Skin of body (tissue), 2 donors: ENCODE measurements around the gene HOMER2. TPM values are rescaled to one million over a fixed set of nuclear protein-coding genes. Genes with fewer than 3 reads are reported as not detected.
"Not testable (repeated sequence)": the region's sequence is repeated elsewhere in the genome, so short reads cannot be mapped to it uniquely, and the experiment has no call there.

Experiments used
- DNase-seq: peaks from one replicate; lab custom pipeline; 2025; lab: John Stamatoyannopoulos, UW
- total RNA-seq: library from RNA; depleted of rRNA; stranded (reverse); fragments of >200 nt; gene quantifications from one replicate; pipeline ENCODE4 v1.2.3, GENCODE V29; 2014

The HOMER2 gene
- total RNA-seq, 1 donor from 2014 or later: 16.8 TPM

DNA sequence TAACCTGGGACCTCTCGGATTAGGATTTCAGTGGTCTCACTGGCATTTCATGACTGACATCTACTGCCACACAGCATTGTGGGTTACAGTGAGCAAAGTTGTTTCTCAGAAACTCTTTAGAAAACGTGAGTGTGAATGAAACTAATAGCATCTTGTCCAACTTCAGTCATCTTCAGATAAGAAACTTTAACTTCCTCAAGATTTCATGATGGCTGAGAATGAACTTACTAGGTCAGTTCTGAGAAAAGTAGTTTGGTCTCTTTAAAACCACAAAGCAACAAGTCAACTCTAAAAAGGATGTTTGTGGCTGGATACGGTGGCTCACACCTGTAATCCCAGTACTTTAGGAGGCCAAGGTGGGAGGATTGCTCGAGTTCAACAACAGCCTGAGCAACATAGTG is 14.2 kb upstream of the HOMER2 start:
- DNase-seq: no peak

DNA sequence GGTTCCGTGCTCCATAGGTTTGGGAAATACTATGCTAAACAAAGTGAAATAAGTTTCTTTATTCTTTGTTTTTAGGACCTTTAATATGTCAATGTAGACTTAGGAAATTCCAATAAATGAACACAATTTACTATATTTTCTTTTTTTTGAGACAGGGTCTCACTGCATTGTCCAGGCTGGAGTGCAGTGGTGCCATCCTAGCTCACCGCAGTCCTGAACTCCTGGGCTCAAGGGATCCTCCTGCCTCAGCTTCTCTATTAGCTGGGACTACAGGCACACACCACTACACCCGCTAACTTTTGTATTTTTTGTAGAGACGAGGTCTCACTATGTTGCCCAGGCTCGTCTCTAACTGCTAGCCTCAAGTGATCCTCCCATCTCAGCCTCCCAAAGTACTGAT is 12.4 kb upstream of the HOMER2 start:
- no peak for DNase-seq

DNA sequence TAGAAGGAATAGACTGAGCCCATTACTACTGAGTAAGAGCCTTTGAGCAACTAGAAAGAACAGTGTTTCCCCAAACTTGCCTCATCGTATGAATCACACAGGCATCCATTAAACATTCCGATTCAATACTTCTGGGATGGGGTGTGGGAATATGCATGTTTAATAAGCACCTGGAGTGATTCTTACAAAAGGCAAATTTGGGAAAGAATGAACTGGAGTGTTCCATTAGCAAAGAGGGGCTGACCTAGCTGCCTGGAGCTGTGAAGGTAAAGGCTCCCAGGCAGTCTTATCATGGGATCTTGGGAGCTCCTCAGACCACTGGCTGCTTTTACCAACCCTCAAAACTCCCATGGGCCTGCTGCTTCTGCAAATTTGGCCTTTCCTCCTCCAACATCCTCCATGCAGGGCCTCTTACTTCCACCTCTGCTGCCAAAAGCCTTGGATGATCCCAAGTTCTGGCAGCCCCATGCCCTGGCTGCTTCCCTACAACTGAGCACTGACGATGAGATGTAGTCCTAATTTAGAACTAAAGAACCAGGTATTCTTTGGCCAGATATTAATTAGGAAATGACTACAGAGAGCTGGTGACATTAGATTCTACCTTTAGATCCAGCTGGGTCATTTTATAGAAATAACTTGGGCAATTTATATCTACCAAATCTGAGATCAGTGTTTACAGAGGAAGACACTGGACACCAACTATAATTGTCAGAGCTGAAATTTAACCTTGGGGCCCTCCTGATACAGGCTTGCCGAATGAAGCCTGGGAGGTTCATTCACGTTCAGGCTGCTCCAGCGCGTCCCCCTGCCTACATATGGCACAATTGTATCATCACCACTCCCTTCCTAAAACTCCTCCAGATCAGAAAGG is 11.2 kb upstream of the HOMER2 start:
- DNase-seq: no peak

DNA sequence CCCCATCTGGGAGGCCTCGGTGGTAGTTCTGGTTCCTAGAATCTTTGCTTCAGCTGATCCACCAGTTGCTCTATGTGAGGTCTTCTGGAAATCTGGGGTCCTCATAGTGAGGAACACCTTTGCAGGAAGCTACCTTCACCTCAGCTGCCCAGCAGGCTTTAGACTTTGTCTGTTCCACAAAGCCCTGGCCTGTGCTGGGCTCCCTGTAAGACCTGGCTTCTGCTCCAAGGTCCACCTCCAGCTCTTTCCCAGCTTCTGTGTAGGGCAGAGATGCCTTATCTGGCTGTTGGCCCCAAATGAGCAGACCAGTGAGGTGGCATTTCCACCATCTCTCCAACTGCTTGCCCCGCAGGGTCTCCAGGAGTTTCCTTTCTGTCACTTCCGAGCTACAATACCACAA is 8.2 kb upstream of the HOMER2 start:
- DNase-seq: no peak

DNA sequence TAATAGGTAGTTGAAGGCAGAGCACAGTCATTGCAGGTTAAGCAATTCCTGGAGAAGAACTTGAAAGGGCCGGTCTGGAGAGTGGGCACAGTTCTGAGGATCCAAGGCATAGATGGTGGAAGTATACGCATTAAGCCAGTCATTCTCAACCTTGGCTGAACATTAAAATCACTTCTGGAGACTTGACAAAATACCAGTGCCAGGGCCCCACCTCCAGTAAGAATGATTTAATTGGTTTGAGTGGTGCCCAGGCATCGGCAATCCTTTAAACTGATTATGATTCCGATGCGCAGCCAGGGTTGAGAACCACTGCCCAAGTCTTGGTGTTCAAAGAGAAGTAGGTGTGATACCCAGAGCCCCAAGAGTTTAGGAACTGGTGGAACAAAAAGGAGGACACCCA is 6.9 kb upstream of the HOMER2 start:
- DNase-seq: no peak

DNA sequence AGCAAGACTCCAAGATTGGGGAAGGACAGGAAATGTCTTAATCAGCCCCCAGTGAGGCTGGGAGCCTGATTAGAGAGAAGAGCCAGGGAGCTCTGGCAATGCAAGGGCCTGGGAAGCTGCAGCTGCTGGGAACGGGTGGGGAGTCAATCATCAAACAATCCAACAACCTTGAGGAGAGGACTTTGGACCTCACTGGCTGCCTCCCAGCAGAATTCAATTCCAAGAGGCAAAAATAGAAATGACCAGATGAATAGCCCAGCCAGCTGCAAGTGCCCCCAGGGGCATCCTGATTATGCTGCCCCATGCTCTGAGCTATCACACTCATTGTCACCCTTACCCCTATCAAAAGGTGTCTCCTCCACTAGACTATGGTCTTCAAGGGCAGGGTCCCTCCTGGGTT is 6.1 kb upstream of the HOMER2 start:
- no peak for DNase-seq

DNA sequence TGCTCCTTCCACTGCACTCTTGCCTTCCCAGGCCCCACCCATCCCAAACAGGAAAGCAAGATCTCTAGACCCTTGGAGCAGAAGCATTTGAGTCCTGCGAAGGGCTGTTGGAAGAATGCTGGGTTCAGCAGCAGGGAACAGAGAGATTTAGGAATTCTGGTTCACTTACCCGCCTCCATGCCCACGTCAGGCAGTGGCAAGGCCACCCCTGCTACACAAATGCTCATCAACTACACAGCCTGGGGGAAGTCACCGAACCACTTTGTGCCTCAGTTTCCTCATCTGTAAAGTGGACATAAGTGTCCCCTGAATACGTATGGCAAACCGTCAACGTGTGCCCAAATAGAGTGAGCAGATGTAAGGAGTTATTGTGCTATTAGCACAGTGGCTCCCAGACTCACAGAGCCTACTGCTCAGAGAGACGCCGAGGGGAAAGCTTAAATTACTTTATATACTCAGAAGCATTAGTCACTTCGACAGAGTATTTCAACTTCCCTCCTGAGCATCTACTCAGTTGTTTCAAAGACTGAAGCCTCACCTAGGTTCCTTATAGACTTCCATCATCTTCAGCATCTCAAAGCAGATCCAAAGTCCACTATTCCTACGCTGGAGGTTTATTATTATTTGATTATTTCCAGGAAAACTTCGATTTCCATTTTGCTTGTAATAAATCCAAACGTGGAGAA is 905 bp downstream of the HOMER2 start:
- DNase-seq: no peak

DNA sequence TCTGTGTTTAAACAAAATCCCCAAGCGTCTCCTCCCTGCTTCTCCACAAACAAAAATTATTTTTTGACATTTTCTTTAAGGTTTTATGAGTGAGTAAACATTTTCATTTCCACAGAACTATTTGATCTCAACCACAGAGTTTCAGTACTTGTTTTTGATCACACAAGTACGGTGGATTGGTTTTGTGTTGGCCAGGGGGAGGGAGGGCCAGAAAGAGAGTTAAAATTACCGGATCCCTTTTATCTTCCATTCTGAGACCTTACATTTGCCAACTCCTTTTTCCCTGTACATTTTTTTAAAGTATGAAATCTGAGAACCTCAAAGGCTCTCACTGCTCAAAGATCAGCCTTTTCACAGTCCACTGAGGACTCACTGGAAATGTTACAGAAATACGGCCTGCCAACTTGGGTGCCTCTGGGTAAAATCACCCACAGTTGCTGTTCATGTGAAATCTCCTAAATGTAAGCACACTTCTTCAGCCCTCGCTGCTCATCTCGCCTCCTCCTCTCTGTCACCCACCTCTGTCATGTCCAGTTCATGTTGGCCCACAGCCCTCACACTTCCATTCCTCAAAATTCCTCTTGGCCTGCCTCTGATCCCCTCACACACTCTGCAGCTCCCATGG is 1.7 kb downstream of the HOMER2 start:
- DNase-seq: no peak

DNA sequence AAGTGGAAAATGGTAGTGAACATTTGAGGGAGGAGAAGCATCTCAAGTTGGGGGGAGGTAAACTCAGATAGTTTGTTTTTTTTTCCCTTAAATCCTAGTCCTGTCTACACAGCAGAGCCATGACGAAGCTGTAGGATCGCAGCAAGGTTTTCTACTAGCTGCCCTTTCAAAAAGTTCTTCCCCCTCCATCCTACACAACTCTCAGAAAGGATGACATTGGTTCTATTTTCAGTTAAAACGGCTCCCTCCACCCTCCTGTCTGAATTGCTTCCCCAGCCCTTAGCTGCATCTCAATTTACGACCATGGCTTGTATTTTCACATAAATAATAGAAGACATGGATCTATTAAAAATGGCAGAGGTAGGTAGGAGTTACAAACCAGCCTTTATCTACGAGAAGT is 2.2 kb downstream of the HOMER2 start:
- no peak for DNase-seq

DNA sequence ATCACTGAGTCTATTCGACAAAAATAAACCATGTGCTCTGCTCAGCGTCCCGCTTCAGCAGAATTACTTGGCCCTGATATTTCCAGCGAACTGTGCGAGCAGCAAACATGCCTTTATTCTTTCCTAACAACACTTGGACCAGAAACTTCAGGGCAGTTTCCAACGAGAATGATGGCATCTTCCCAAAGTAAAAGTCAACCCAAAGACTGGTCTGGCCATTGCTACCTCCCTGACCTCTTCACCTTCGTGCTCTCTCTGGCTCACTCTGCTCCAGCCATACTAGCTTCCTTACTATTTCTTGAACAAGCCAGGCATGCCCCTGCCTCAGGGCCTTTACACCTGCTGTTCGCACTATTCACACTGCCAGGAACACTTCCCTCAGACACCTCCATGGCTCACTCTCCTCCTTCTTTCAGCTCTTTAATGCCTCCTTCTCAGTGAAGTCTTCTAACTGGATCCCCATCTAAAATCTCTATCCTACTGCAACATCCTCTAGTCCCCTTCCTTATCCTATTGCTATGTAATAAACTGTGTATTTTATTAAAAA is 6.3 kb downstream of the HOMER2 start:
- no peak for DNase-seq

DNA sequence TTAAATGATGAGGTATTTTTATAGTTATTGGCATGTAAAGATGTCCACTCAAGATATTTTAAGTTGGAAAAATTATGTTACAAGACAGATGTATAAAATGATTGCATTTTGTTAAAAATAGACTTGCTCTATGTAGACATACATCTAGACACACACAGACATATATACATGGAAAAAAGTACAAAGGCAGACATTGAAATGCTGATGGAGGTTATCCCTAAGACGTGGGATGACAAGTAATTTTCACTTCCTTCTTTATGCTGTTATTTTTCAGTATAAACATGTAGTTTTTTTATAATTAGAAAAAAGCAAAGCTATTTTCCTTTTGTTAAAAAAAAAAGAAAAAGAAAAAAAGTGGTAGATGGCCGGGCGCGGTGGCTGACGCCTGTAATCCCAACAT is 7.2 kb downstream of the HOMER2 start:
- DNase-seq: no peak

DNA sequence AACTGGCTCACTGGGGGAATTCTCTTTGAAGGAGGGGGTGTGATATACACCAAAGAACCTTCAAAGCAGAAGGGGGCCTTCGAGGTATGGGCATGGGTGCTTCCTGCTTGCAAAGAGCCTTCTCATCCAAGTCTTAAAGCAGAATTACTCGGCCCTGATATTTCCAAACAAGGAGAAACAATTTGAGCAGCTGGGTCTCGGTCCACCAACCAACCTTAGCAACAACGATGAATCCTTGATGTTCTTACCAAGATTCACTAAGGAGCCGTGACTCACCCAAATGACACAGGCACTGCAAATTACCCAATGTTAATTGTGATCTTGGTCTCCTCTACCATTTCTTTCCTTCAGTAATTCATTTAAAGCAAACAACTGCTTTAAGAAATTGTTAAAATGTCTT is 7.7 kb downstream of the HOMER2 start:
- no peak for DNase-seq

DNA sequence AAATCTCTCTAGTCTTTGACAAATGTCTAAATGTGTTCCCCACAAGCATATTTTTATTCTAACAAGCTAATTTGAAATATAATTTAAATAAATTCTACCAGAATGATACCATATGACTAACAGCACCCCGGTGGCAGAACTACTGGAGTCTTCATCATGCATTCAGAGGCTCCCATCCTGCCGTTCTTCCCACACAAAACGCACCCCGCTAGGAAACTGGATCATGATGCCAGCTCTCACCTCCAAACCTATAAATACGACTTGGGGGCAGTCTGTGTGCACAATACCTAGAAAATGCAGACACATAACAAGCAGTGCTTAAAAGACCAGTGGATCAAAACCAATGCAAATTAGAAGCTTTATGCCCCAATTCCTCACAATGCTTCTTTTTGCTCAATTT is 8.5 kb downstream of the HOMER2 start:
- DNase-seq: no peak

DNA sequence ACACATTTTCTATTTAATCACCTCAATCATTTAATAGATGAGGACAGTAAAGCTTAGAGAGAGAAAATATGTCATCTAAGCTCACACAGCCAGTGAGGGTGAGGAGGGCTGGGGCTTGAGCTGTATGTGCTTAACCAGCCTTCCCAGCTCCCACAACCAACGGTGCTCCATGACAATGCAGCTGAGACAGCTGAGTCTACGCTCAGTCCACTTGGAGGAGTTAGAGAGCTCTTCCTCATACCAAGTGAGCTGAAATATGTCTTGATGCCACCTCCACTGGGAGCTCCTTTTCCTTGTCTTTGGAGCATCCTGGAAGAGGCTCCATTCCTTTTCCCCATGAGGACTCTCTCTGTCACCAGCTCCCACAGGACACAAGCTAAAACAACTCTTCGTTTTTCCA is 9.3 kb downstream of the HOMER2 start:
- DNase-seq: no peak

DNA sequence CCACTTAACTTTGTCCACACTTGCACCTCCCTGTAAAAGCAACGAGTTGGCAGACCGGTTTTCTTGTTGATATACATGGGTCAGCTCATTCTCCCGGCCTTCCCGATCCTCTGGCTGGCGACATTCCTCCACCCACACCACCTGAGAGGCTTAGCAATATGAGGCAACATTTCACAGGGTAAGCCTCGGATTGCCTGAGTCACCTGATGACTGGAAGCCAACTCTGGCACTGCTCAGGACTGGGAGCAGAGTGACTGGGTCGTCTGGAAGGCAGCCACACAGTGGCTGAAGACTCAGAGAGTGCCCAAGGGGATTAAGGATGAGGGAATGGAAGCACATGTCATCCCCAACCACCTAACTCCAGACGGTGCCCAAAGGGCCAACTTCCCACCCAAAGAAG is 9.8 kb downstream of the HOMER2 start:
- no peak for DNase-seq

DNA sequence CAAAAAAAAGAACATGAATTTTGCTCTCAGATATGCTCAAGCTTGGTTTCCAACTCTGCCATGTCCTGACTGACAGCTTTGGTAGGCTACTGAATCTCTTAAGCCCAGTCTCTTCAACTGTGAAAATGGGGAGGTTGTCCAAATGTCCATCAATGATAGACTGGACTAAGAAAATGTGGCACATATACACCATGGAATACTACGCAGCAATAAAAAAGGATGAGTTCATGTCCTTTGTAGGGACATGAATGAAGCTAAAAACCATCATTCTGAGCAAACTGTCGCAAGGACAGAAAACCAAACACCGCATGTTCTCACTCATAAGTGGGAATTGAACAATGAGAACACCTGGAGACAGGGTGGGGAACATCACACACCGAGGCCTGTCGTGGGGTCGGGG is 12.8 kb downstream of the HOMER2 start:
- DNase-seq: not testable (repeated sequence)

DNA sequence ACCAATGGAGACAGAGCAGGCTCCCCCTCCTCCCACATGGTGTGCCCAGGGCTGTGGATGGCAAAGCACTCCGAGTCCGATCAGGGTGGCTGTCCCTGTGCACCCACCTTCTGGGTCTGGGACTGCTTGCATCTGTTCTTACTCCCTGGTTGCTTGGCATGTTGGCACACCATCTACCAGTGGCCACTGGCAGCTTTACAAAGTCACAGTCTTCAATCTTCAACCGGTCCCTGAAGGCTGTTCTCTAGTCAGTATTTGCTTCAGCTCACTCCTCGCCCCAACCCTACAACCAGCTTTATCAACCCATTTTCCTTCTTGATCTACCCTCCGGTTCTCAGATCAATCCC is 14.8 kb downstream of the HOMER2 start:
- no peak for DNase-seq

DNA sequence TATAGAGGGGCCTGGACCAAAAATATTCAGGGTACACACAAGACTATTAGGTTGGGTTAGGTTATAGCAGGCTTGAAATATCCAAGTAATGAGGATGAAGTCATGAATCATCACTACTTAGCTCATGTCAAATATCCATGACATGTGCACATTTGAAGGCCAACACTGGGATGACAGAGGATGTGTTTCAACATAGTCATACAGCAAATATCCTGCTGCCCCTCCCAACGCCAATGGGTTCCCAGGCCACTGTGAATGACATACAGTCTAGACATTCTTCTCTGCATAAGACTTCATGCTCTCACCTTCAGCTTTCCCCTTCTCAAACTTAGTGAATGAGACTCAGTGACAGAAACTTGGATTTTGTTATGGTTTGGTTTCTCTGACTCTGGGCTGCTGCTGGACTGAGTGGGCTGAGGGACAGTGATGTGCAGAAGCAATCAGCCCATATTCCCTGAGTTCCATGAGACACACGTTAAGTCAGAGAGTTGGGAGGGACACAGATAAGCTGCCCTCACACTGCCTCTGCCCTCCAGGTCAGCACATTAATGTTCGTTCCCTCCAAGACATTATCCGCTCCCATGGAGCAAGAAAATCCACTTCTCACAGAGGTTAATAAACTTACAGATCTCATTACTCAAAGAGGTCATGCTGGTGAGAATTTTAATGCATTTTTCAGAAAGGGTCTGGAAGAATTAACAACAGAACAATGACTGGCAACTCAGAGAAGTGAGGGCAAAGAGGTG is 15.4 kb downstream of the HOMER2 start:
- no peak for DNase-seq

DNA sequence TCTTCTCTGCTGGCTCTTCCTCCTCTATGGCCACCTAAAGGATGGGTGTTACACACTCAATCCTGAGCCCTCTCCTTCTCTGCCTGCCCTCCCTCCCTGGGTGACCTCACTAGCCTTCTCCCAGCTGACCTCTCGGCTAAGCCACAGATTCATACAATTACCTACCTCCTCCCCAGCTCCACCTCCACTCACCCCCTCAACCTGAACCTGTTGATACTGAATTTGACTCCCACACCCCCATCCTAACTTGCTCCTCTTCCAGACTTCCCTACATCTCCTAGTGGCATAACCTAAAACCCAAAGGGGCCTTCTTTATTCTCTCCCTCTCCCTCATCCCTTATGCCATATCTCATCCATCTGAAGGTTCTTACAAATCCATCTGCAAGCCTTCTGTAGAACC is 17.1 kb downstream of the HOMER2 start:
- DNase-seq: no peak

DNA sequence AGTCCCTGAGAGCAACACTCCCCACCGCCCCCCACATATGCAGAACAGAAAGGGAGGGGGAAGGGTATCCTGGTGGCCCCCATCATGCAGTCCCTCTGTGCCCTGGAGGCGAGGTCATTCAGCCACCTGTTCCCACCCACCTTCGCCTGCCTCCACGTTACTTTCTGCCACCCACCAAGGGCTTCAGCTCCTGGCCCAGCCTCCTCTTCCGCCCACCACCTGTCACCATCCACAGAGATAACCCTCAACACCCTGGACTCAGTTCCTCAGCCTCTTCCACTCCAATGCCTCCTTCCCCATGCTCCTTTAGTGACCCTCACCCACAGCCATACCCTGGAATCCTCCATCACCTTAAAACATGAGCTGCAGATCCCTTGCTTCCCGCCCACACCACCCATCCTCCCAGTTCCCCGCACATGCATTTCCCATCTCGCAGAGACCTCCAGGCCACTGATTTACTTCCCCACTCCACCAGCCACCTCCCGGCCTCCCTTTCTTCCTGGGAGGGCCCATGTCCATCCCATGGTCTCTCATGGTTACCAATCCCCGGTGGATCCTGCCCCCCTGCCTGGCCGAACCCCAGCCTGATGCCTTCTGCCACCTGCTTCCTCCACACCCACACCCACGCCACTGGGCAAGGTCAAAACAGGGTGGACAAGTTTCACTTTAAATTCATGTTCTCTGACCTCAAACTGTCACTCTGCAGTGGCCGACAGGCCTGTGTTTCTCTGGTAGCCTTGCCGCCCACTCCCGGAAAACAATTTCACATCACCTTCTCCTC is 18.2 kb downstream of the HOMER2 start:
- DNase-seq: no peak

DNA sequence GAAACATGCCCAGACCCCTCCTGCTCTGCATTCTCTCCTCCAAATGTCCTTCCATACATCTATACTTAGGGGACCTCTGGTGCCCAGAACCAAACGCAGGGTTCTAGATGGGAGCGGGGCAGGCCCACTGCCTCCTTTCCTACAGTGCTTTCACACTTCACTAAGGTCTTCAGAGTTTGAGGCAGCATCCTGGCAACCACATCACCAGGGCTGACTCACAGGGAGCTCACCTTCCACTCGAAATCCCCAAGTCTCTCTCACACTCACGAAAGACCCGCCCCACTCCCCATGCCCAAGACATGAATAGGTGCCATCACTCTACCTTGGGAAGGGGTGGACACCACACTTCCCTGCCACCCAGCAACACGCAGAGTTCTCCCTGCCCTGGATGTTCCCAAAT is 18.9 kb downstream of the HOMER2 start:
- no peak for DNase-seq
